Activated T-helper 2 cell treated with anti-CD3 and anti-CD28 coated beads, Interferon-gamma antibody, Interleukin-2, Interleukin-4, amounts not matched to agents 10 μg/mL and 5 μg/mL and 100 μg/mL, durations not matched to agents 14 hours and 24 hours and 36 hours (primary cell): ENCODE results near the gene SLC1A4. TPM values are rescaled to one million over a fixed set of nuclear protein-coding genes. Genes with fewer than 3 reads are reported as not detected.
"Not testable (repeated sequence)": the region's sequence is repeated elsewhere in the genome, so short reads cannot be mapped to it uniquely, and the experiment has no call there.

Experiments
- DNase-seq: peaks from one replicate; pipeline ENCODE4 v3.0.0; 2021; ENCODE audit warnings: low spot score
- H3K27ac Mint-ChIP-seq: one replicate; pipeline ENCODE4 v1.8.0; 2021; ENCODE audit warnings: mixed read lengths
- H3K27me3 Mint-ChIP-seq: one replicate; pipeline ENCODE4 v1.8.0; 2021; ENCODE audit warnings: low read depth, mixed read lengths
- H3K36me3 Mint-ChIP-seq: one replicate; pipeline ENCODE4 v1.8.0; 2021; ENCODE audit warnings: low read depth, mixed read lengths
- H3K4me1 Mint-ChIP-seq: one replicate; pipeline ENCODE4 v1.8.0; 2021; ENCODE audit warnings: low read depth, mixed read lengths
- H3K4me3 Mint-ChIP-seq: one replicate; pipeline ENCODE4 v1.8.0; 2021; ENCODE audit warnings: low read depth, mild to moderate bottlenecking, moderate library complexity, mixed read lengths
- H3K9me3 Mint-ChIP-seq: one replicate; pipeline ENCODE4 v1.8.0; 2021; ENCODE audit warnings: mixed read lengths
- intact Hi-C: fragments of 100-400 bp; cut with micrococcal nuclease; formaldehyde crosslinking; loops from one replicate; pipeline ENCODE4 v1.15.1; 2023
- total RNA-seq: library from RNA; stranded (reverse); gene quantifications from 2 replicates; pipeline ENCODE4 v1.2.3, GENCODE V29; 2022

Gene SLC1A4
- total RNA-seq, 1 donor from 2014 or later, result 22.5 TPM

GRCh38 chr2:65015731-65016130, 26.5 kb downstream of the SLC1A4 start:
- H3K27ac Mint-ChIP-seq, result no peak overlapping the region
- peaks cover 77% of the 10 kb centered on the region for H3K36me3 Mint-ChIP-seq
- H3K4me3 Mint-ChIP-seq, result no peak overlapping the region
- H3K4me1 Mint-ChIP-seq, result peaks cover 9% of the 10 kb centered on the region
- intact Hi-C loops, result no loop called here
- DNase-seq, result no peak
- no peaks in the 10 kb centered on the region for H3K9me3 Mint-ChIP-seq
- H3K27me3 Mint-ChIP-seq, result no peaks in the 10 kb centered on the region

GRCh38 chr2:65016789-65017188, 27.6 kb downstream of the SLC1A4 start:
- H3K9me3 Mint-ChIP-seq, result no peaks in the 10 kb centered on the region
- DNase-seq, result no peak
- H3K27me3 Mint-ChIP-seq, result no peaks in the 10 kb centered on the region
- intact Hi-C loops, result no loop called here
- peak overlapping the region; percentile 41 for H3K27ac Mint-ChIP-seq
- H3K36me3 Mint-ChIP-seq, result peaks cover 75% of the 10 kb centered on the region
- H3K4me1 Mint-ChIP-seq, result peaks cover 9% of the 10 kb centered on the region
- no peak overlapping the region for H3K4me3 Mint-ChIP-seq

GRCh38 chr2:65017335-65017734, 28.1 kb downstream of the SLC1A4 start:
- H3K4me1 Mint-ChIP-seq, result peaks cover 9% of the 10 kb centered on the region
- no peak overlapping the region for H3K27ac Mint-ChIP-seq
- no peaks in the 10 kb centered on the region for H3K27me3 Mint-ChIP-seq
- intact Hi-C loops, result no loop called here
- H3K36me3 Mint-ChIP-seq, result peaks cover 76% of the 10 kb centered on the region
- H3K4me3 Mint-ChIP-seq, result no peak overlapping the region
- no peak for DNase-seq
- no peaks in the 10 kb centered on the region for H3K9me3 Mint-ChIP-seq

GRCh38 chr2:65018141-65018582, 29.0 kb downstream of the SLC1A4 start:
- intact Hi-C loops, result no loop called here
- Mint-ChIP-seq H3K4me3 (no peak overlapping the region), H3K4me1 (peaks cover 8% of the 10 kb centered on the region), H3K27me3 (no peaks in the 10 kb centered on the region), H3K36me3 (peaks cover 77% of the 10 kb centered on the region), H3K27ac (no peak overlapping the region), H3K9me3 (no peaks in the 10 kb centered on the region)
- no peak for DNase-seq

GRCh38 chr2:65019010-65019409, 29.8 kb downstream of the SLC1A4 start:
- Mint-ChIP-seq H3K36me3 (peaks cover 78% of the 10 kb centered on the region), H3K4me3 (no peak overlapping the region), H3K27me3 (no peaks in the 10 kb centered on the region), H3K9me3 (no peaks in the 10 kb centered on the region), H3K4me1 (peaks cover 5% of the 10 kb centered on the region), H3K27ac (no peak overlapping the region)
- DNase-seq, result no peak
- intact Hi-C loops, result no loop called here

GRCh38 chr2:65019675-65020195, 30.5 kb downstream of the SLC1A4 start:
- intact Hi-C loops, result no loop called here
- DNase-seq, result no peak
- no peak overlapping the region for H3K4me3 Mint-ChIP-seq
- H3K36me3 Mint-ChIP-seq, result peaks cover 77% of the 10 kb centered on the region
- no peaks in the 10 kb centered on the region for H3K27me3 Mint-ChIP-seq
- no peak overlapping the region for H3K27ac Mint-ChIP-seq
- no peaks in the 10 kb centered on the region for H3K9me3 Mint-ChIP-seq
- H3K4me1 Mint-ChIP-seq, result peaks cover 9% of the 10 kb centered on the region

GRCh38 chr2:65020251-65020650, 31.1 kb downstream of the SLC1A4 start:
- H3K27ac Mint-ChIP-seq, H3K4me3 Mint-ChIP-seq, intact Hi-C loops, DNase-seq, H3K4me1 Mint-ChIP-seq, H3K9me3 Mint-ChIP-seq, H3K27me3 Mint-ChIP-seq: not testable (repeated sequence)
- peaks cover 72% of the 10 kb centered on the region for H3K36me3 Mint-ChIP-seq

- no peak overlapping the region for H3K27ac Mint-ChIP-seq
- H3K27me3 Mint-ChIP-seq, result no peaks in the 10 kb centered on the region
- H3K9me3 Mint-ChIP-seq, result no peaks in the 10 kb centered on the region
- H3K36me3 Mint-ChIP-seq, result peaks cover 66% of the 10 kb centered on the region
- no peak overlapping the region for H3K4me3 Mint-ChIP-seq
- intact Hi-C loops, result no loop called here
- DNase-seq, result no peak
- peaks cover 13% of the 10 kb centered on the region for H3K4me1 Mint-ChIP-seq
Observed at GRCh38 chr2:65020943-65021528, 31.8 kb downstream of the SLC1A4 start.

GRCh38 chr2:65021709-65022108, 32.5 kb downstream of the SLC1A4 start:
- intact Hi-C loops, result no loop called here
- H3K36me3 Mint-ChIP-seq, result peaks cover 60% of the 10 kb centered on the region
- no peak overlapping the region for H3K27ac Mint-ChIP-seq
- no peaks in the 10 kb centered on the region for H3K9me3 Mint-ChIP-seq
- H3K4me1 Mint-ChIP-seq, result peaks cover 12% of the 10 kb centered on the region
- no peaks in the 10 kb centered on the region for H3K27me3 Mint-ChIP-seq
- no peak overlapping the region for H3K4me3 Mint-ChIP-seq
- DNase-seq, result no peak

- Mint-ChIP-seq H3K4me1 (peaks cover 10% of the 10 kb centered on the region), H3K4me3 (no peak overlapping the region), H3K36me3 (peaks cover 55% of the 10 kb centered on the region), H3K27me3 (no peaks in the 10 kb centered on the region), H3K9me3 (no peaks in the 10 kb centered on the region), H3K27ac (no peak overlapping the region)
- no peak for DNase-seq
- intact Hi-C loops, result no loop called here
Observed at GRCh38 chr2:65022189-65022588, 33.0 kb downstream of the SLC1A4 start.

- Mint-ChIP-seq H3K27me3 (no peaks in the 10 kb centered on the region), H3K9me3 (no peaks in the 10 kb centered on the region), H3K27ac (no peak overlapping the region), H3K36me3 (peaks cover 39% of the 10 kb centered on the region), H3K4me1 (peaks cover 8% of the 10 kb centered on the region), H3K4me3 (no peak overlapping the region)
- DNase-seq, result no peak
- intact Hi-C loops, result no loop called here
Observed at GRCh38 chr2:65023742-65024141, 34.5 kb downstream of the SLC1A4 start.

- Mint-ChIP-seq H3K36me3 (peaks cover 34% of the 10 kb centered on the region), H3K4me1 (peaks cover 8% of the 10 kb centered on the region), H3K9me3 (no peaks in the 10 kb centered on the region), H3K27ac (no peak overlapping the region), H3K27me3 (no peaks in the 10 kb centered on the region), H3K4me3 (no peak overlapping the region)
- intact Hi-C loops, result no loop called here
- no peak for DNase-seq
Observed at GRCh38 chr2:65024149-65024829, 35.1 kb downstream of the SLC1A4 start.

GRCh38 chr2:65025453-65026123, 36.4 kb downstream of the SLC1A4 start:
- Mint-ChIP-seq H3K36me3 (peaks cover 31% of the 10 kb centered on the region), H3K27me3 (no peaks in the 10 kb centered on the region), H3K27ac (no peak overlapping the region), H3K9me3 (no peaks in the 10 kb centered on the region), H3K4me1 (peaks cover 10% of the 10 kb centered on the region), H3K4me3 (no peak overlapping the region)
- intact Hi-C loops, result no loop called here
- no peak for DNase-seq
